Measurements from ENCODE around the gene PEPD. TPM values are rescaled to one million over a fixed set of nuclear protein-coding genes. Genes with fewer than 3 reads are reported as not detected.
"Not testable (repeated sequence)": the region's sequence is repeated elsewhere in the genome, so short reads cannot be mapped to it uniquely, and the experiment has no call there.

The PEPD gene
- total RNA-seq, 1 experiment from 2014 or later, result 14.2 TPM

DNA sequence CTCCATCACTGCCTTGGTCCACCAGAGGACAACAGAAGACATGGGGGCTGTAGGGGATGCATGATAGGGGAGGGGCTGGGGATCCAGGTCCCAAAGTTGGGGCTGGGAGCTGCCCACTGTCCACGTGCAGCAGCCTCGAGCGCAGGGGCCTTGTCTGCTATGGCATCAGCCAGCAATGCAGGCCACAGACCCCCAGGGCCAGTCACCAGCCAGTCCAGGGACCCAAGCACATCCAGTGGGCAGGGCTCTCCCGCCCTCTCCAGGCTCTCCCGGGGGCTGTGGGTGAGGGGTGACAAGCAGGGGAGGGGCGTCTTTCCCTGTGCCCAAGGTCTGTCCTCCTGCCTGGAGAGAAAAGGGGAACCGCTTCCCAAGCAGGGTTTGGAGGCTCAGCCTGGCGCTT lies 32.8 kb downstream of the PEPD start:
- H3K4me1 ChIP-seq (ENCODE audit: low read length), result no peaks in the 10 kb centered on the region
- no peak overlapping the region for H3K4me3 ChIP-seq (ENCODE audit: low read length)
- H3K9ac ChIP-seq (ENCODE audit: low read length), result no peak overlapping the region
- H3K9me3 ChIP-seq (ENCODE audit: low read length), result no peaks in the 10 kb centered on the region
- no peak overlapping the region for H2AFZ ChIP-seq (ENCODE audit: low read length)
- no peaks in the 10 kb centered on the region for H3K36me3 ChIP-seq (ENCODE audit: insufficient read depth, low read length)
- no peaks in the 10 kb centered on the region for H3K27me3 ChIP-seq (ENCODE audit: low read length)
- no peaks in the 10 kb centered on the region for H3K9me2 ChIP-seq (replicated peaks; ENCODE audit: insufficient read depth, low read length)
- H4K20me1 ChIP-seq (ENCODE audit: insufficient read depth, low read depth, low read length), result no peaks in the 10 kb centered on the region
- H3K27ac ChIP-seq (ENCODE audit: low read length), result no peak overlapping the region
- H3K4me2 ChIP-seq (ENCODE audit: low read depth, low read length, poor library complexity, severe bottlenecking), result no peak overlapping the region
- no peak for DNase-seq
- H3K79me2 ChIP-seq (ENCODE audit: low read length), result no peaks in the 10 kb centered on the region

DNA sequence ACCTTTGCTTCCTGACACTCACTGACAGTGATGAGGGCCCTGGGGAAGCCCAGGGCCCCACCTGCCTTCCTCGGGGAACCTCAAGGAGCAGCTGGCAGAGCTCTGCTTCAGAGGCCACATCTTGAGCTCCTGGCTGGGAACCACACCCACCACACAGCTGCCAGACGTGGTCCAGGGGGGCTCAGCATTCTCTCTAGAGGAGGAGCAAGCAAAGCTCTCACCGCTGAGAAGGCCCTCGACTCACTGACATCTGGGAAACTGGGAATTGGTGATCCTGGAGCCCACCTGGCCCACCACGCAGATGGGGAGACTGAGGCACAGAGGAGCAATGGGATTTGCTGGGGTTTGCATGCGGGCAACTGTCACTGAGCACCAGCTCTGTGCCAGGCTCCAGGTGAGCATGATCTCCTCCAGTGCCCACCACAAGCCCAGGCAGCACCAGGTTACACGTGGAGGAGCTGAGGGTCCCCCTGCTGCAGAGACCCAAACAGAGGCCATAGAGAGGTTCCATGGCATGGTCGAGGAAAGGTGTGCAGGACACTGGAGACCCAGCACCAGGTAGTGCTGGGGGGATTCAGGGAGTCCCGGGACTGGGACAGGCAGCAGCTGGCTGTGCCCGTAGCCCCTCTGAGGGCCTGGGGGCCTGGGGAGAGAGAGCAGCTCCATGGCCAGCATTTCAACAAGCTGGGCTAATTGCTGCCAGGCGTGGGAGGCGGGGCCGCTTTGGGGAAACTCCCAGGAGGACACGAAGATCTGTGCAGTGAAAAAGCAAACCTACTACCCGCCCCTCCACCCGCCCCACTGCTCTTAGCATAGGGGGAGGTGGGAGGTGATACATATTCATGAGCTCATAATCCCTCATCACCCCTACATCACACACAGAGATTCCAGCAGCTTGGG lies 33.4 kb downstream of the PEPD start:
- H3K79me2 ChIP-seq (ENCODE audit: low read length), result no peaks in the 10 kb centered on the region
- no peak for DNase-seq
- H3K9me3 ChIP-seq (ENCODE audit: low read length), result no peaks in the 10 kb centered on the region; the same call in 1 of the 2 replicates
- H3K4me2 ChIP-seq (ENCODE audit: low read depth, low read length, poor library complexity, severe bottlenecking), result no peak overlapping the region
- H4K20me1 ChIP-seq (ENCODE audit: insufficient read depth, low read depth, low read length), result no peaks in the 10 kb centered on the region
- H3K36me3 ChIP-seq (ENCODE audit: insufficient read depth, low read length), result no peaks in the 10 kb centered on the region
- no peak overlapping the region for H2AFZ ChIP-seq (ENCODE audit: low read length)
- no peaks in the 10 kb centered on the region for H3K4me1 ChIP-seq (ENCODE audit: low read length)
- H3K9me2 ChIP-seq (replicated peaks; ENCODE audit: insufficient read depth, low read length), result no peaks in the 10 kb centered on the region
- no peak overlapping the region for H3K4me3 ChIP-seq (ENCODE audit: low read length)
- no peak overlapping the region for H3K27ac ChIP-seq (ENCODE audit: low read length)
- no peaks in the 10 kb centered on the region for H3K27me3 ChIP-seq (ENCODE audit: low read length)
- H3K9ac ChIP-seq (ENCODE audit: low read length), result no peak overlapping the region

DNA sequence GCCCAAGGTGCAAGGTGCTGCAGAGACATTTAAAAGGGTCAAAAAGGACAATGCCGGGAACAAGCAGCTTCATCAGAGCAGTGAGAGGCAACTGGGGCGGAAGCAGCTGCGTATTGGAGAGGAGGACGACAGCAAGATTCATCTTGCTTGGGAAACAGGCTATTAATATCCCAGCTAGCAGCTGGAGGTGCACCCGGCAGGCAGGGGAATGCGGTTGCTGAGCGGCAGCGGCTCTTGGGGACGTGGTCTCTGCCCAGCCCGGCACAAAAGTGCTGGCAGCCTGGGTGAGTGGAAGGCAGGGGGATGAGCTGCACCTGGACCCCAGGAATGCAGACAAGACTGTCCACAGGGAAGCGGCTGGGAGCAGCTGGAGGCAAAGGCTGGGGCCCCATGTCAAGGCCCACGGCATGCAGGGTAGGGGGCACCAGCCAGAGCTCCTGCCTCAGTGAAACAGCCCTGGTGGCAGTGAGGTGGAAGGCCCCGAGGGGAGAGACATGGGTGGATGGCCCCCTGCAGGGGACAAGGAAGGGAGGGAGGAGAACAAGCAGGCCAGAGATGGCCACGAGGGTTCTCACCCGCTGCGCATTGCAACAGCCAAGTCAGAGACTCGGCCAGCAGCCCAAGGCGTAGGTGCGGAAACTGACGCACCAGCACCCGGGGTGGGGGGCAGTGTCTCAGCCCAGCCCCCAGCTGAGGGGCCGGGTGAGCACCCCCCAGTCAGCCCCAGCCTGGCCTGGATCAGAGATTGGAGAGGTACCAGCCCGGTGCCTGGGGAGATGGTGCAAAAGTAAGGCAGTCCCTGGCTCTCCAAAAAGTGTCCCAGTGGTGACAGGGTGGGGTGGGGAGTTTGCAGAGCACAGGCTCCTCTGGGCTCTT lies 34.4 kb downstream of the PEPD start:
- no peak overlapping the region for H3K27ac ChIP-seq (ENCODE audit: low read length)
- no peak for DNase-seq
- H3K4me1 ChIP-seq (ENCODE audit: low read length), result no peaks in the 10 kb centered on the region
- H3K27me3 ChIP-seq (ENCODE audit: low read length), result no peaks in the 10 kb centered on the region
- no peak overlapping the region for H2AFZ ChIP-seq (ENCODE audit: low read length)
- H3K79me2 ChIP-seq (ENCODE audit: low read length), result no peaks in the 10 kb centered on the region
- H3K9ac ChIP-seq (ENCODE audit: low read length), result no peak overlapping the region
- no peaks in the 10 kb centered on the region; the same call in 1 of the 2 replicates for H3K9me3 ChIP-seq (ENCODE audit: low read length)
- H3K4me3 ChIP-seq (ENCODE audit: low read length), result no peak overlapping the region
- H4K20me1 ChIP-seq (ENCODE audit: insufficient read depth, low read depth, low read length), result no peaks in the 10 kb centered on the region
- no peak overlapping the region for H3K4me2 ChIP-seq (ENCODE audit: low read depth, low read length, poor library complexity, severe bottlenecking)
- no peaks in the 10 kb centered on the region for H3K9me2 ChIP-seq (replicated peaks; ENCODE audit: insufficient read depth, low read length)
- H3K36me3 ChIP-seq (ENCODE audit: insufficient read depth, low read length), result no peaks in the 10 kb centered on the region

DNA sequence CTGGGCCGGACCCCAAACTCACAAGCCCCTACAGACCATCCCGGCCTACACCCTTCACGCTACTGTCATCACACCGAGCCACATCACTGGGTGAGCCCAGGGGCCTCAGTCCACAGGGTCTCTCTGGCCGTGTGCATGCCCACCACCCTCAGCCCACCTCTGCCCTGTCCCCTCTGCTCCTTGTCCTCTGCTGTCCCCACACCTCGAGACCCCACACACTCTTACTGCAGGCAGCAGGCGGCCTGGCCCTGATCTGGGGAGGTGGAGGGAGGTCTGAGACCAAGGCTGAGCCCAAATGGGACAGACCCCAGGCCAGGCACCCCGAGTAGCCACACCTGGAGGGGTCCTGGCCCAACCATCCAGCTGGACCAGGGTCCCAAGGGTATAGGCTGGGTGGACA lies 35.2 kb downstream of the PEPD start:
- no peaks in the 10 kb centered on the region for H3K79me2 ChIP-seq (ENCODE audit: low read length)
- no peaks in the 10 kb centered on the region for H3K27me3 ChIP-seq (ENCODE audit: low read length)
- H4K20me1 ChIP-seq (ENCODE audit: insufficient read depth, low read depth, low read length), result no peaks in the 10 kb centered on the region

DNA sequence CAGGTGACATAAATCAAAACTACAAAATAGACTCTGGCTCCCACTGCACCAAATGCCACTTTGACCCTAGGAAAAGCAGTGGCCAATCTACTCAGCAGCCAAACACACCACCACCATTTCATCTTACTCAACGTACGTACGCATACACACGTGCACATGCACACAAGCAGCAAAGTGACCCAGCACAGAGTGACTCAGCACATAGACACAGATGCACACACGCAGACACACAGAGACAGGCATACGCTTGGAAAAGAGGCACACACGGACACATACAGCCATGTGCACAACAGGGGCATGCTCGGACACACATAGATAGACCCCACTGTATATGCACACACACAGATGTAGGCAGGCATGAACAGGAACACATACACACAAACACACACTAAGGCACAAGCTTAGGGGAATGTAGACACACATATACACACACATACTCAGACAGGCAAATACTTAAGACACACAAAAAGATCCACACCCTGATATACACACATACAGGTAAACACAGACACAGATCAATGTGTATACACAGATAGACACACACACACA lies 37.3 kb downstream of the PEPD start:
- Histone ChIP-seq H3K79me2 (ENCODE audit: low read length) (no peaks in the 10 kb centered on the region), H3K27me3 (ENCODE audit: low read length) (no peaks in the 10 kb centered on the region), H3K9me3 (ENCODE audit: low read length) (no peaks in the 10 kb centered on the region; the same call in 1 of the 2 replicates), H3K36me3 (ENCODE audit: insufficient read depth, low read length) (no peaks in the 10 kb centered on the region), H4K20me1 (ENCODE audit: insufficient read depth, low read depth, low read length) (no peaks in the 10 kb centered on the region), H3K4me2 (ENCODE audit: low read depth, low read length, poor library complexity, severe bottlenecking) (no peak overlapping the region), H3K4me1 (ENCODE audit: low read length) (no peaks in the 10 kb centered on the region), H2AFZ (ENCODE audit: low read length) (no peak overlapping the region), H3K9me2 (replicated peaks; ENCODE audit: insufficient read depth, low read length) (no peaks in the 10 kb centered on the region), H3K9ac (ENCODE audit: low read length) (no peak overlapping the region), H3K4me3 (ENCODE audit: low read length) (no peak overlapping the region), H3K27ac (ENCODE audit: low read length) (no peak overlapping the region)
- no peak for DNase-seq

More for the DNA sequence above, 35.2 kb downstream of the PEPD start:
- DNase-seq, result no peak
- no peaks in the 10 kb centered on the region; the same call in 1 of the 2 replicates for H3K9me3 ChIP-seq (ENCODE audit: low read length)
- no peak overlapping the region for H2AFZ ChIP-seq (ENCODE audit: low read length)
- H3K36me3 ChIP-seq (ENCODE audit: insufficient read depth, low read length), result no peaks in the 10 kb centered on the region
- H3K27ac ChIP-seq (ENCODE audit: low read length), result no peak overlapping the region
- no peaks in the 10 kb centered on the region for H3K4me1 ChIP-seq (ENCODE audit: low read length)
- no peaks in the 10 kb centered on the region for H3K9me2 ChIP-seq (replicated peaks; ENCODE audit: insufficient read depth, low read length)
- no peak overlapping the region for H3K4me3 ChIP-seq (ENCODE audit: low read length)
- no peak overlapping the region for H3K4me2 ChIP-seq (ENCODE audit: low read depth, low read length, poor library complexity, severe bottlenecking)
- H3K9ac ChIP-seq (ENCODE audit: low read length), result no peak overlapping the region

DNA sequence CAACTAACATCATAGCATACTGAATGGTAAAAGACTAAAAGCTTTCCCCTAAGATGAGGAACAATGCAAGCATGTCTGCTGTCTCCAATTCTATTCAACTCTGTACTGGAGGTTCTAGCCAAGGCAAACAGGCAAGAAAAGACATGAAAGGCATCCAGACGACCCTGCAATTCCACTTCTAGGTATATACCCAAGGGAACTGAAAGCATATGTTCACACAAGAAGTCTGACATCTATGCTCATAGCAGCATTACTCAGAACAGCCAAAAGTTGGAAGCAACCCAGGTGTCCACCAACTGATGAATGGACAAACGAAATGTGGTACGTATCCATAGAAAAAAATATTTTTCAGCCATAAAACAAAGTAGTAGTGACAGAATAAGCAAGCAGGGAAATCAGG lies 39.1 kb downstream of the PEPD start:
- Histone ChIP-seq H4K20me1 (ENCODE audit: insufficient read depth, low read depth, low read length) (no peaks in the 10 kb centered on the region), H3K4me1 (ENCODE audit: low read length) (no peaks in the 10 kb centered on the region), H3K27ac (ENCODE audit: low read length) (no peak overlapping the region), H3K27me3 (ENCODE audit: low read length) (no peaks in the 10 kb centered on the region), H3K9me3 (ENCODE audit: low read length) (no peaks in the 10 kb centered on the region; the same call in 1 of the 2 replicates), H2AFZ (ENCODE audit: low read length) (no peak overlapping the region), H3K4me3 (ENCODE audit: low read length) (no peak overlapping the region), H3K9ac (ENCODE audit: low read length) (no peak overlapping the region), H3K4me2 (ENCODE audit: low read depth, low read length, poor library complexity, severe bottlenecking) (no peak overlapping the region), H3K9me2 (replicated peaks; ENCODE audit: insufficient read depth, low read length) (no peaks in the 10 kb centered on the region), H3K79me2 (ENCODE audit: low read length) (no peaks in the 10 kb centered on the region), H3K36me3 (ENCODE audit: insufficient read depth, low read length) (no peaks in the 10 kb centered on the region)
- DNase-seq, result no peak

DNA sequence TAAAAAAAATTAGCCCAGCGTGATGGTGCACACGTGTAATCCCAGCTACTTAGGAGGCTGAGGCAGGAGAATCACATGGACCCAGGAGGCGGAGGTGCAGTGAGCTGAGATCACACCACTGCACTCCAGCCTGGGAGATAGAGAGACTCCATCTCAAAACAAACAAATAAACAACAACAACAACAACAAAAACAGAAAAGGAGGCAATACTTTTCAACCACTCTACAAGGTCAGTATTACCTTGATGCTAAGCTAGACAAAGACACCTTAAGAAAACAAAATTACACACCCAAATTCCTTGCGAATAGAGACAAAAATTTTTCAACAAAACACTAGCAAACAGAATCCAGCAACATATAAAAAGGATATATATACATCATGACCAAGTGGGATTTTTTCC lies 39.7 kb downstream of the PEPD start:
- H3K4me2 ChIP-seq (ENCODE audit: low read depth, low read length, poor library complexity, severe bottlenecking), result no peak overlapping the region
- H3K9me3 ChIP-seq (ENCODE audit: low read length), result no peaks in the 10 kb centered on the region; the same call in 1 of the 2 replicates
- no peaks in the 10 kb centered on the region for H3K27me3 ChIP-seq (ENCODE audit: low read length)
- no peaks in the 10 kb centered on the region for H3K9me2 ChIP-seq (replicated peaks; ENCODE audit: insufficient read depth, low read length)
- H3K36me3 ChIP-seq (ENCODE audit: insufficient read depth, low read length), result no peaks in the 10 kb centered on the region
- DNase-seq, result no peak
- no peaks in the 10 kb centered on the region for H3K4me1 ChIP-seq (ENCODE audit: low read length)
- H3K9ac ChIP-seq (ENCODE audit: low read length), result no peak overlapping the region
- H3K79me2 ChIP-seq (ENCODE audit: low read length), result no peaks in the 10 kb centered on the region
- H2AFZ ChIP-seq (ENCODE audit: low read length), result no peak overlapping the region
- no peak overlapping the region for H3K4me3 ChIP-seq (ENCODE audit: low read length)
- no peaks in the 10 kb centered on the region for H4K20me1 ChIP-seq (ENCODE audit: insufficient read depth, low read depth, low read length)
- H3K27ac ChIP-seq (ENCODE audit: low read length), result no peak overlapping the region

DNA sequence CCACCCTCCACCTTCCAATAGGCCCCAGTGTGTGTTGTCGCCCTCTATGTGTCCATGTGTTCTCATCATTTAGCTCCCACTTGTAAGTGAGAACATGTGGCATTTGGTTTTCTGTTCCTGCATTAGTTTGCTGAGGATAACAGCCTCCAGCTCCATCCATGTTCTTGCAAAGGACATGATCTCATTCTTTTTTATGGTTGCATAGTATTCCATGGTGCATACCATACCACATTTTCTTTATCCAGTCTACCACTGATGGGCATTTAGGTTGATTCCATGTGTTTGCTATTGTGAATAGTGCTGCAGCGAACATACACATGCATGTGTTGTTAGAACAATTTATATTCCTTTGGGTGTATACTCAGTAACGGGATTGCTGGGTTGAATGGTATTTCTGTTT lies 42.0 kb downstream of the PEPD start:
- H3K9ac ChIP-seq (ENCODE audit: low read length); H3K27ac ChIP-seq (ENCODE audit: low read length); H3K36me3 ChIP-seq (ENCODE audit: insufficient read depth, low read length); H3K4me2 ChIP-seq (ENCODE audit: low read depth, low read length, poor library complexity, severe bottlenecking); H3K4me3 ChIP-seq (ENCODE audit: low read length); H3K9me2 ChIP-seq (replicated peaks; ENCODE audit: insufficient read depth, low read length); H2AFZ ChIP-seq (ENCODE audit: low read length); H4K20me1 ChIP-seq (ENCODE audit: insufficient read depth, low read depth, low read length); H3K79me2 ChIP-seq (ENCODE audit: low read length); DNase-seq; H3K9me3 ChIP-seq (ENCODE audit: low read length); H3K4me1 ChIP-seq (ENCODE audit: low read length); H3K27me3 ChIP-seq (ENCODE audit: low read length): not testable (repeated sequence)

All from Karpas-422 (cell line).